Lower leg skin (tissue), 3 donors: Measurements from ENCODE around the gene CCDC38.

Source experiments
- POLR2A ChIP-seq, 2 donors: fragments of 450-650 bp; IDR thresholded peaks; one replicate each; pipeline ENCODE4 v1.6.1; 2016 to 2017; ENCODE audit warnings: antibody characterized with exemption in 2 of 2, mild to moderate bottlenecking in 1 of 2, moderate library complexity in 1 of 2
- TF ChIP-seq, protein P1 (sequence below), 3 donors: fragments of 450-650 bp; IDR thresholded peaks; one replicate each; pipeline ENCODE4 v1.5.1; 2016; ENCODE audit warnings: antibody characterized with exemption in 3 of 3, mild to moderate bottlenecking in 3 of 3, moderate library complexity in 2 of 3

DNA sequence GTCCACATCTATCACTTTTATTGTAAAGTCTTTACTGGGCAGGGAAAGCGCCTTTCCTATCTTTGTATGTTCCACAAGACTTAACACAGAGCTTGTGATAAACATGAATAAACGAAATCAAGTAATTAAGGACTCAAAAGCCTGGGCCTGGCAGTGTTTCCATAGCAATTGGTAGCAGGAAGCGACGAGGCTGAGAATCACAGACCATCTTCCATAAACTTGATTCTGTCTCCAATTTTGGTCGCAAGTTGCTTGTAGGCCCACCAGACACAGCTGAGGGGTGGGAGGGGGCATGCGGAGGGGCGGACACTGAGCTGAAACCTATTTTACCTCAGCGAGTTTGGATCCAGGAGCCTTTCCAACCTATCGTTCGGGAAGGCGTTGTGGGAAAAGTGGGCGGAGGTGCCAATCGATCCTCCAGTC is 302 bp downstream of the CCDC38 start:
- TF ChIP-seq, protein P1, sequence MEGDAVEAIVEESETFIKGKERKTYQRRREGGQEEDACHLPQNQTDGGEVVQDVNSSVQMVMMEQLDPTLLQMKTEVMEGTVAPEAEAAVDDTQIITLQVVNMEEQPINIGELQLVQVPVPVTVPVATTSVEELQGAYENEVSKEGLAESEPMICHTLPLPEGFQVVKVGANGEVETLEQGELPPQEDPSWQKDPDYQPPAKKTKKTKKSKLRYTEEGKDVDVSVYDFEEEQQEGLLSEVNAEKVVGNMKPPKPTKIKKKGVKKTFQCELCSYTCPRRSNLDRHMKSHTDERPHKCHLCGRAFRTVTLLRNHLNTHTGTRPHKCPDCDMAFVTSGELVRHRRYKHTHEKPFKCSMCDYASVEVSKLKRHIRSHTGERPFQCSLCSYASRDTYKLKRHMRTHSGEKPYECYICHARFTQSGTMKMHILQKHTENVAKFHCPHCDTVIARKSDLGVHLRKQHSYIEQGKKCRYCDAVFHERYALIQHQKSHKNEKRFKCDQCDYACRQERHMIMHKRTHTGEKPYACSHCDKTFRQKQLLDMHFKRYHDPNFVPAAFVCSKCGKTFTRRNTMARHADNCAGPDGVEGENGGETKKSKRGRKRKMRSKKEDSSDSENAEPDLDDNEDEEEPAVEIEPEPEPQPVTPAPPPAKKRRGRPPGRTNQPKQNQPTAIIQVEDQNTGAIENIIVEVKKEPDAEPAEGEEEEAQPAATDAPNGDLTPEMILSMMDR (IDR thresholded peaks at IDR 0.05) = no peak
- TF ChIP-seq POLR2A (IDR thresholded peaks at IDR 0.05) = no peak
